ENCODE results near the gene OTX2.

The OTX2 gene

DNA sequence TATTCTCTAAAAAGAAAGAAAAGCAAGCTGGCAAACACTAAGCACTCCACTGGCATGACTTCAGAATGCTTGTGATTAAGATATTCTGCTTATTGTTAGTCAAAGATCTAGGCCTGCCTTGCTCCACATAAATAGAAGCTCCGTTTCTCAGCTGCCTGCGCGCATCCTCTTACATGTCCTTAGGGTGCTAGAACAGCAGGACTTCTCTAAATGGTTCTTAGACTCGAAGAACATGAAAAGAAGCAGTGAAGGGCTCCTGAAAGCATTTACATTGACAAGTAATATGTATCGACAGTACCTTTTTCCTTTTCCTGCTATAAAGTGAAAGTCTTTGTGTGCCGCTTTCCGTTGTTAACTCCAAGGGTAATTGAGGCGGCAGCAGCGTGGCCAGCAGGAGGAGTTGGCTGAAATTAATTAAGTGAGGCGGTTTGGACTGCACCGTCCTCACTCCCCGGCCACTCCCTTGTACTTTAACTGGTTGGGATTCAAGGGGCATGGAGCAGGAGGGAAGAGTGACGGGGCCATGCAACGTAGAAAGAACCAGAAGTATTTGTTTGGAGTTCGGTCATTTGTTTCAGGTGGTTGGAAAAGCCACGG, 34.2 kb upstream of the OTX2 start:
- TF ChIP-seq, protein P1, sequence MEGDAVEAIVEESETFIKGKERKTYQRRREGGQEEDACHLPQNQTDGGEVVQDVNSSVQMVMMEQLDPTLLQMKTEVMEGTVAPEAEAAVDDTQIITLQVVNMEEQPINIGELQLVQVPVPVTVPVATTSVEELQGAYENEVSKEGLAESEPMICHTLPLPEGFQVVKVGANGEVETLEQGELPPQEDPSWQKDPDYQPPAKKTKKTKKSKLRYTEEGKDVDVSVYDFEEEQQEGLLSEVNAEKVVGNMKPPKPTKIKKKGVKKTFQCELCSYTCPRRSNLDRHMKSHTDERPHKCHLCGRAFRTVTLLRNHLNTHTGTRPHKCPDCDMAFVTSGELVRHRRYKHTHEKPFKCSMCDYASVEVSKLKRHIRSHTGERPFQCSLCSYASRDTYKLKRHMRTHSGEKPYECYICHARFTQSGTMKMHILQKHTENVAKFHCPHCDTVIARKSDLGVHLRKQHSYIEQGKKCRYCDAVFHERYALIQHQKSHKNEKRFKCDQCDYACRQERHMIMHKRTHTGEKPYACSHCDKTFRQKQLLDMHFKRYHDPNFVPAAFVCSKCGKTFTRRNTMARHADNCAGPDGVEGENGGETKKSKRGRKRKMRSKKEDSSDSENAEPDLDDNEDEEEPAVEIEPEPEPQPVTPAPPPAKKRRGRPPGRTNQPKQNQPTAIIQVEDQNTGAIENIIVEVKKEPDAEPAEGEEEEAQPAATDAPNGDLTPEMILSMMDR (IDR thresholded peaks at IDR 0.05; ENCODE audit: low read length): no peak
- TF ChIP-seq EZH2 (optimal IDR thresholded peaks at IDR 0.05; ENCODE audit: low read depth, low read length) (no peak), EZH2phosphoT487 (IDR thresholded peaks at IDR 0.05; ENCODE audit: low read length) (no peak)
- H2AFZ ChIP-seq (ENCODE audit: low read length): no peak overlapping the region
- no peaks in the 10 kb centered on the region for H3K9me3 ChIP-seq (replicated peaks; ENCODE audit: insufficient read depth, low read length)
- H3F3A ChIP-seq (ENCODE audit: insufficient read depth, low read length): peaks cover 9% of the 10 kb centered on the region
- H3K4me2 ChIP-seq (ENCODE audit: low read depth, low read length): no peak overlapping the region
- H3K79me2 ChIP-seq (ENCODE audit: low read length): no peaks in the 10 kb centered on the region
- H3K9me2 ChIP-seq (replicated peaks; ENCODE audit: insufficient read depth, low read length): no peaks in the 10 kb centered on the region
- no peak for DNase-seq
- peaks cover 4% of the 10 kb centered on the region for H3K4me1 ChIP-seq (ENCODE audit: low read length)
- H4K20me1 ChIP-seq (ENCODE audit: insufficient read depth, low read length): no peaks in the 10 kb centered on the region
- H3K36me3 ChIP-seq (replicated peaks; ENCODE audit: insufficient read depth, low read length): no peaks in the 10 kb centered on the region
- H3K27ac ChIP-seq (ENCODE audit: low read length): no peak overlapping the region
- H3K27me3 ChIP-seq (replicated peaks; ENCODE audit: insufficient read depth, low read length): no peaks in the 10 kb centered on the region
- no peak overlapping the region for H3K9ac ChIP-seq (ENCODE audit: low read length)
- H3K4me3 ChIP-seq (ENCODE audit: low read length): no peak overlapping the region

GRCh38 chr14:56841611-56842010, 31.3 kb upstream of the OTX2 start:
- Histone ChIP-seq H4K20me1 (ENCODE audit: insufficient read depth, low read length) (no peaks in the 10 kb centered on the region), H3K9me3 (replicated peaks; ENCODE audit: insufficient read depth, low read length) (no peaks in the 10 kb centered on the region), H3K27ac (ENCODE audit: low read length) (no peak overlapping the region), H3K79me2 (ENCODE audit: low read length) (no peaks in the 10 kb centered on the region), H3K9ac (ENCODE audit: low read length) (no peak overlapping the region), H3K27me3 (replicated peaks; ENCODE audit: insufficient read depth, low read length) (no peaks in the 10 kb centered on the region), H3K4me1 (ENCODE audit: low read length) (no peaks in the 10 kb centered on the region), H3K36me3 (replicated peaks; ENCODE audit: insufficient read depth, low read length) (no peaks in the 10 kb centered on the region), H2AFZ (ENCODE audit: low read length) (no peak overlapping the region), H3K4me2 (ENCODE audit: low read depth, low read length) (no peak overlapping the region), H3K9me2 (replicated peaks; ENCODE audit: insufficient read depth, low read length) (no peaks in the 10 kb centered on the region), H3F3A (ENCODE audit: insufficient read depth, low read length) (no peaks in the 10 kb centered on the region), H3K4me3 (ENCODE audit: low read length) (no peak overlapping the region)
- DNase-seq: no peak
- TF ChIP-seq, protein P1 (IDR thresholded peaks at IDR 0.05; ENCODE audit: low read length): no peak

GRCh38 chr14:56840221-56840620, 29.9 kb upstream of the OTX2 start:
- Histone ChIP-seq H3K4me2 (ENCODE audit: low read depth, low read length) (no peak overlapping the region), H3K79me2 (ENCODE audit: low read length) (no peaks in the 10 kb centered on the region), H3K4me1 (ENCODE audit: low read length) (no peaks in the 10 kb centered on the region), H4K20me1 (ENCODE audit: insufficient read depth, low read length) (no peaks in the 10 kb centered on the region), H3K9me3 (replicated peaks; ENCODE audit: insufficient read depth, low read length) (no peaks in the 10 kb centered on the region), H3F3A (ENCODE audit: insufficient read depth, low read length) (no peaks in the 10 kb centered on the region), H3K9ac (ENCODE audit: low read length) (no peak overlapping the region), H3K36me3 (replicated peaks; ENCODE audit: insufficient read depth, low read length) (no peaks in the 10 kb centered on the region), H3K4me3 (ENCODE audit: low read length) (no peak overlapping the region), H3K27me3 (replicated peaks; ENCODE audit: insufficient read depth, low read length) (no peaks in the 10 kb centered on the region), H3K9me2 (replicated peaks; ENCODE audit: insufficient read depth, low read length) (no peaks in the 10 kb centered on the region), H2AFZ (ENCODE audit: low read length) (no peak overlapping the region), H3K27ac (ENCODE audit: low read length) (no peak overlapping the region)
- no peak for DNase-seq
- TF ChIP-seq, protein P1 (IDR thresholded peaks at IDR 0.05; ENCODE audit: low read length): no peak
- TF ChIP-seq EZH2 (optimal IDR thresholded peaks at IDR 0.05; ENCODE audit: low read depth, low read length): no peak

Measured in MM.1S (cell line).